GM23338 (cell line): Measurements from ENCODE around the gene DUSP5. TPM values are rescaled to one million over a fixed set of nuclear protein-coding genes. Genes with fewer than 3 reads are reported as not detected.

ENCODE experiments used
- ATAC-seq: fragments of 200-7000 bp; cut with Tn5 transposase; 3 replicates; pipeline ENCODE4 v1.9.1; 2020
- DNase-seq: peaks from one replicate; pipeline ENCODE4 v3.0.0-alpha.2; 2015; ENCODE audit warnings: low spot score
- H2AFZ ChIP-seq: fragments of 200-600 bp; sonication (generic); 2 replicates; pipeline ENCODE4 v1.8.0; 2016; ENCODE audit warnings: antibody characterized with exemption, mild to moderate bottlenecking, moderate library complexity
- H3F3A ChIP-seq: fragments of 200-600 bp; sonication (generic); replicated peaks from 2 replicates; pipeline ENCODE4 v1.8.0; 2017; ENCODE audit warnings: antibody characterized with exemption, mixed run types, low read depth
- H3K27ac ChIP-seq: fragments of 200-600 bp; sonication (generic); 2 replicates; pipeline ENCODE4 v1.6.1; 2016; ENCODE audit warnings: low read depth
- H3K27me3 ChIP-seq: fragments of 200-600 bp; sonication (generic); 2 replicates; pipeline ENCODE4 v1.8.0; 2016; ENCODE audit warnings: mild to moderate bottlenecking, mixed run types, moderate library complexity; ENCODE audit not compliant: insufficient read depth
- H3K36me3 ChIP-seq: fragments of 200-600 bp; sonication (generic); 2 replicates; pipeline ENCODE4 v1.8.0; 2016; ENCODE audit warnings: mild to moderate bottlenecking; ENCODE audit not compliant: insufficient read depth
- H3K4me1 ChIP-seq: fragments of 200-600 bp; sonication (generic); 2 replicates; pipeline ENCODE4 v1.8.0; 2016; ENCODE audit warnings: mild to moderate bottlenecking, moderate library complexity; ENCODE audit not compliant: insufficient read depth
- H3K4me2 ChIP-seq: fragments of 200-600 bp; sonication (generic); 2 replicates; pipeline ENCODE4 v1.7.1; 2017; ENCODE audit warnings: mixed run types
- H3K4me3 ChIP-seq: fragments of 200-600 bp; sonication (generic); 2 replicates; pipeline ENCODE4 v1.6.1; 2016; ENCODE audit warnings: mixed run types
- H3K79me2 ChIP-seq: fragments of 200-600 bp; sonication (generic); replicated peaks from 2 replicates; pipeline ENCODE4 v1.8.0; 2017; ENCODE audit warnings: mild to moderate bottlenecking; ENCODE audit not compliant: insufficient read depth
- H3K9me2 ChIP-seq: fragments of 200-600 bp; sonication (generic); 2 replicates; pipeline ENCODE4 v1.8.0; 2017; ENCODE audit not compliant: insufficient read depth
- H4K20me1 ChIP-seq: fragments of 200-600 bp; sonication (generic); replicated peaks from 2 replicates; pipeline ENCODE4 v1.8.0; 2017; ENCODE audit warnings: mild to moderate bottlenecking; ENCODE audit not compliant: insufficient read depth
- H3K27ac Mint-ChIP-seq: 2 replicates; pipeline ENCODE4 v1.8.0; 2020; ENCODE audit warnings: inconsistent platforms, mild to moderate bottlenecking, moderate library complexity, mixed read lengths
- H3K27me3 Mint-ChIP-seq: 3 replicates; pipeline ENCODE4 v1.8.0; 2022; ENCODE audit warnings: low read depth, mild to moderate bottlenecking, moderate library complexity, mixed read lengths, inconsistent platforms; ENCODE audit not compliant: insufficient read depth, poor library complexity
- H3K36me3 Mint-ChIP-seq: 3 replicates; pipeline ENCODE4 v1.8.0; 2021; ENCODE audit warnings: low read depth, mild to moderate bottlenecking, inconsistent platforms, moderate library complexity, mixed read lengths
- H3K4me1 Mint-ChIP-seq: 3 replicates; pipeline ENCODE4 v1.8.0; 2020; ENCODE audit warnings: mild to moderate bottlenecking, inconsistent platforms, mixed read lengths
- H3K4me3 Mint-ChIP-seq: 3 replicates; pipeline ENCODE4 v1.8.0; 2021; ENCODE audit warnings: moderate library complexity, mild to moderate bottlenecking, inconsistent platforms, mixed read lengths
- H3K9me3 Mint-ChIP-seq: 3 replicates; pipeline ENCODE4 v1.8.0; 2020; ENCODE audit warnings: moderate library complexity, mild to moderate bottlenecking, inconsistent platforms, mixed read lengths
- CREB1 ChIP-seq: fragments of 250-450 bp; sonication (Bioruptor Pico); IDR thresholded peaks from 2 replicates; pipeline ENCODE4 v1.5.0; 2020; ENCODE audit warnings: low read depth, mild to moderate bottlenecking, moderate library complexity
- CTCF ChIP-seq, 2 experiments: fragments of 200-600 bp in 1 of 2; sonication (generic) in 1 of 2; conservative IDR thresholded peaks; 2 replicates each; pipeline versions ENCODE4 v1.5.1 to v1.6.1; 2016 to 2017; ENCODE audit warnings: antibody characterized with exemption in 2 of 2, low read depth in 2 of 2, mild to moderate bottlenecking in 2 of 2, moderate library complexity in 1 of 2
- ETS1 ChIP-seq: IDR thresholded peaks from 2 replicates; pipeline ENCODE4 v1.6.1; 2016; ENCODE audit warnings: antibody characterized with exemption
- EZH2 ChIP-seq: fragments of 200-600 bp; sonication (generic); IDR thresholded peaks from one replicate; pipeline ENCODE4 v1.8.0; 2017; ENCODE audit warnings: antibody characterized with exemption, mild to moderate bottlenecking, low read depth; ENCODE audit not compliant: unreplicated experiment
- EZH2phosphoT487 ChIP-seq: fragments of 200-600 bp; sonication (generic); IDR thresholded peaks from one replicate; pipeline ENCODE4 v1.8.1; 2018; ENCODE audit warnings: antibody characterized with exemption; ENCODE audit not compliant: unreplicated experiment
- JUNB ChIP-seq: IDR thresholded peaks from one replicate; pipeline ENCODE4 v1.6.1; 2016; ENCODE audit warnings: antibody characterized with exemption; ENCODE audit not compliant: unreplicated experiment
- NANOG ChIP-seq: IDR thresholded peaks from 2 replicates; pipeline ENCODE4 v1.6.1; 2016; ENCODE audit warnings: antibody characterized with exemption, borderline replicate concordance
- POLR2AphosphoS5 ChIP-seq: IDR thresholded peaks from 2 replicates; pipeline ENCODE4 v1.6.1; 2016; ENCODE audit warnings: antibody characterized with exemption, low read depth
- REST ChIP-seq: IDR thresholded peaks from one replicate; pipeline ENCODE4 v1.6.1; 2018; ENCODE audit warnings: antibody characterized with exemption; ENCODE audit not compliant: unreplicated experiment
- STAT1 ChIP-seq: IDR thresholded peaks from one replicate; pipeline ENCODE4 v1.6.1; 2016; ENCODE audit warnings: antibody characterized with exemption; ENCODE audit not compliant: unreplicated experiment
- ZNF114 ChIP-seq: fragments of 250-450 bp; sonication (Bioruptor Pico); IDR thresholded peaks from 2 replicates; pipeline ENCODE4 v1.5.0; 2020; ENCODE audit warnings: mild to moderate bottlenecking, moderate library complexity
- ZNF331 ChIP-seq: fragments of 250-450 bp; sonication (Bioruptor Pico); IDR thresholded peaks from 2 replicates; pipeline ENCODE4 v1.5.0; 2020; ENCODE audit warnings: low read depth, mild to moderate bottlenecking, moderate library complexity
- ZNF462 ChIP-seq: fragments of 250-450 bp; sonication (Bioruptor Pico); IDR thresholded peaks from 2 replicates; pipeline ENCODE4 v1.5.0; 2020; ENCODE audit warnings: mild to moderate bottlenecking, moderate library complexity
- long read RNA-seq: library from polyadenylated mRNA; unstranded; transcript quantifications from one replicate; pipeline ENCODE4 v2.0.0, GENCODE V29; 2020; ENCODE audit not compliant: unreplicated experiment
- polyA plus RNA-seq: library from polyadenylated mRNA; unstranded; fragments of >200 nt; fragmentation: Nextera tagmentation; extraction: Ambion mirVana; gene quantifications from 2 replicates; pipeline ENCODE4 v1.2.1, GENCODE V29; 2016
- total RNA-seq: library from RNA; depleted of rRNA; stranded (reverse); fragments of >200 nt; shearing (Covaris generic); gene quantifications from 2 replicates; pipeline ENCODE4 v1.2.3, GENCODE V29; 2014; rRNA removed

The DUSP5 gene
- total RNA-seq (35.0 and 35.9 TPM in 2 replicates), polyA plus RNA-seq (10.8 and 15.4 TPM in 2 replicates)
- long read RNA-seq, partial matches to known transcripts = 0 of 1 reads
- long read RNA-seq, other reads (novel, unspliced or antisense) = 1 of 1 reads

- Mint-ChIP-seq H3K4me1 (peaks cover 61% of the 10 kb centered on the region), H3K27ac (no peak within 1 kb of the TSS), H3K27me3 (peaks cover 29% of the 10 kb centered on the region), H3K9me3 (peaks cover 3% of the 10 kb centered on the region; the same call in 1 of the 3 replicates), H3K36me3 (peaks cover 24% of the 10 kb centered on the region), H3K4me3 (peak within 1 kb of the TSS; percentile 93)
- Histone ChIP-seq H3K9me2 (no peaks in the 10 kb centered on the region), H3K4me2 (peak within 1 kb of the TSS; percentile 95), H3K27me3 (peaks cover 40% of the 10 kb centered on the region), H3K4me3 (peak within 1 kb of the TSS; percentile 93), H2AFZ (peak within 1 kb of the TSS; percentile 69), H3K36me3 (peaks cover 7% of the 10 kb centered on the region; the same call in 1 of the 2 replicates), H3F3A (peaks cover 15% of the 10 kb centered on the region), H4K20me1 (peaks cover 6% of the 10 kb centered on the region; the same call in 1 of the 2 replicates), H3K79me2 (peaks cover 45% of the 10 kb centered on the region), H3K4me1 (peaks cover 50% of the 10 kb centered on the region), H3K27ac (no peak within 1 kb of the TSS)
- peak; percentile 97 for DNase-seq
- no peak for TF ChIP-seq NANOG
- no peak for TF ChIP-seq CTCF (conservative IDR thresholded peaks at IDR 0.05; ENCODE audit: low read depth in 2 of 2)
- TF ChIP-seq POLR2AphosphoS5 = peak; percentile 80
- no peak for TF ChIP-seq EZH2phosphoT487
- TF ChIP-seq ZNF331 = no peak
- TF ChIP-seq JUNB = no peak
- peak; percentile 89 for TF ChIP-seq CREB1
- peak; percentile 34; the same call in 1 of the 2 replicates for TF ChIP-seq ETS1
- no peak for TF ChIP-seq STAT1
- no peak for TF ChIP-seq REST
- TF ChIP-seq ZNF462 (CRISPR knock-in tag) = no peak
- TF ChIP-seq ZNF114 = no peak
- TF ChIP-seq EZH2 = no peak
- peak; percentile 23 for ATAC-seq
Measured at GRCh38 chr10:110497438-110498086, at the start of gene DUSP5. TSS of gene DUSP5 (plus strand) at chr10:110497907. CDS start at chr10:110498122, 215 bp downstream.
